HG02981 (cell line): ENCODE results near the gene DCTN2.
"Not testable (repeated sequence)": the region's sequence is repeated elsewhere in the genome, so short reads cannot be mapped to it uniquely, and the experiment has no call there.

Experiments
- ATAC-seq: cut with Tn5 transposase; IDR thresholded peaks from one replicate; pipeline ENCODE4 v1.9.1; 2021; ENCODE audit warnings: mild to moderate bottlenecking, moderate library complexity; ENCODE audit not compliant: unreplicated experiment

The DCTN2 gene

GRCh38 chr12:57577981-57578758, 31.2 kb upstream of the DCTN2 start:
- ATAC-seq: no peak

DNA sequence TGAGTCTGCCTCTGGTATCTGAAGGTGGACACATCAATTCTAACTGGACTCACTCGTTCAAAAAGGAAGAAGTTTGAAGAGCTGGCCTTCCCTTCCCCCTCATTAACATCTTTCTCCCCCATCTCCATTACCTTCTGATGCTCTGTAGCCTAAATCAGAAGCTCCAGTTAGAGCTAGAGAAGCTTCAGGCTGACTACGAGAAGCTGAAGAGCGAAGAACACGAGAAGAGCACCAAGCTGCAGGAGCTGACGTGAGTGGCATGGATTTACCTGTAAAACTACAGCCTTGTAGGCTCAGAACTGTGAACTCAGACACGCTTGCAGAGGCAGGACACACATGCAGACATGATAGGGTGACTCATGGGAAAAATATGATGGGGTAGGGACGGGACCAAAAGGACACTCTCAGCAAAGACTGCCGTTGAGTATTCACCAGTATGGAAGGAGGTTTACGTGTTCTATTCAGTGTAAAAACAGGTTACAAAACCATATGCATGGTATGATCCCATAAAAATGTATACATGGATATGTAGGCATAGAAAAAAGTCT, 29.7 kb upstream of the DCTN2 start:
- no peak for ATAC-seq

GRCh38 chr12:57575771-57576612, 29.0 kb upstream of the DCTN2 start:
- no peak for ATAC-seq

- no peak for ATAC-seq
These were observed 27.8 kb upstream of the DCTN2 start for GRCh38 chr12:57574795-57575194.

DNA sequence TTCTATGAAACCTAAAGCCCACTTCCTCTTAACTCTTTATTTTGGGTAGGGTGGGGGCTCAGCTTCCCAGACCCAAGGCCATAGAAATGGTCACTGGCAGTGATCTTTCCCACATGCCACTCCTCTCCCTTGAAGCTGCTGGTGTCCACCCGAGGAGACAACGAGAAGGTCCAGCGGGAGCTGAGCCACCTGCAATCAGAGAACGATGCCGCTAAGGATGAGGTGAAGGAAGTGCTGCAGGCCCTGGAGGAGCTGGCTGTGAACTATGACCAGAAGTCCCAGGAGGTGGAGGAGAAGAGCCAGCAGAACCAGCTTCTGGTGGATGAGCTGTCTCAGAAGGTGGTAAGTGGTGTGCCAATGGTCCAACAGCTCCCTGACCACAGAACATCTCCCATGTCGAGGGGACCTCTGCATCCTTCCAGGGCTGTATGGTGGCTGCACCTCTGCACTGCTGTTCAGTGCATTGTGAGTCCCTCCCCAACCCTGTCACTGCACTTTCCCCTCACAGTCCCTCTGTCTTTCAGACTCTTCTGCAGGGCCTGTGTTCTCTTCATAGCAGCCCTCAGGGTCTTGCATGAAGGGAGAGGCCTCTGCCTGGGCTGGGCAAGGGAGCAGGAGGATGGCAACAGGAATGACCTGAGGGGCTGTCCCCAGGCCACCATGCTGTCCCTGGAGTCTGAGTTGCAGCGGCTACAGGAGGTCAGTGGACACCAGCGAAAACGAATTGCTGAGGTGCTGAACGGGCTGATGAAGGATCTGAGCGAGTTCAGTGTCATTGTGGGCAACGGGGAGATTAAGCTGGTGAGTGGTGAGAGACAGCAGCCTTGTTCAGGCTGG, 25.2 kb upstream of the DCTN2 start:
- ATAC-seq: no peak

DNA sequence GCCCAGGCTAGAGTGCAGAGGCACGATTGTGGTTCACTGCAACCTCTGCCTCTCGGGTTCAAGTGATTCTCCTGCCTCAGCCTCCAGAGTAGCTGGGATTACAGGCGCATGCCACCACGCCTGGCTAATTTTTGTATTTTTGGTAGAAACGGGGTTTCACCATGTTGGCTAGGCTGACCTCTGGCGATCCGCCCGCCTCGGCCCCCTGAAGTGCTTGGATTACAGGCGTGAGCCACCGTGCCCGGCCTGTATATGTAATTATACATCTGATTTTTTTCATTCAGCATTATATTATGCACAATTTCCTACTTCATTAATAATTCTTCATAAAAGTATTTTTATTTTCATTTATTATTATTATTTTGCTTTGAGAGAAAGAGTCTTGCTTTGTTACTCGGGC, 23.4 kb upstream of the DCTN2 start:
- not testable (repeated sequence) for ATAC-seq

DNA sequence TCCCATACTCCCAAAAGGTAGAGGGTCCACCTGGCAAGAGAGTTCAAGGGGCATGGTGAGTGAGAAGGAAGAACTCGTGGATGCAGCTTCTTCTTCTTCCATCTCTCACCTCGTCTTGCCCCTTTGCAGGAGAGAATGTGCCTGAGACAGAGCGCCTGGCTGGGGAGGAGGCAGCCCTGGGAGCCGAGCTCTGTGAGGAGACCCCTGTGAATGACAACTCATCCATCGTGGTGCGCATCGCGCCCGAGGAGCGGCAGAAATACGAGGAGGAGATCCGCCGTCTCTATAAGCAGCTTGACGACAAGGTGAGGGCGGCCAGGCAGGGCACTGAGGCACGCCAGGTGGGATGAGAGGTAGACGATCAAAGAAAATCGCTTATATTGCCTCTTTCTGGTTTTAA, 22.9 kb upstream of the DCTN2 start:
- ATAC-seq: no peak

- no peak for ATAC-seq
These were observed 21.8 kb upstream of the DCTN2 start for GRCh38 chr12:57568838-57569237.

- ATAC-seq: no peak
These were observed 17.3 kb upstream of the DCTN2 start for GRCh38 chr12:57564178-57564740.

DNA sequence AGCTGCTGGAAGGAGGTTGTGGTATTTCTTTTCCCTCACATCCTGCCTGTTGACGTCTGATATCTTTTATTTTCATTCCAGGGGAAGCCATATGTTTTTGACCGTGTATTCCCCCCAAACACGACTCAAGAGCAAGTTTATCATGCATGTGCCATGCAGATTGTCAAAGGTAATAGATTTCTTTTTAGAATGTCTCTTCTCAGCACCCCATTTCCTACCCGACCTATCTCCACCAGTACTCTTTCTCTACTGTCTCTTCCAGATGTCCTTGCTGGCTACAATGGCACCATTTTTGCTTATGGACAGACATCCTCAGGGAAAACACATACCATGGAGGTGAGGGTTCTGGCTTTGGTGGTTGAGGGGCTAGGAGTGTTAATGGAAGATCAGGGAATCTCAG, 16.4 kb upstream of the DCTN2 start:
- ATAC-seq: no peak

GRCh38 chr12:57561117-57561516, 14.1 kb upstream of the DCTN2 start:
- not testable (repeated sequence) for ATAC-seq

GRCh38 chr12:57560516-57560915, 13.5 kb upstream of the DCTN2 start:
- no peak for ATAC-seq

GRCh38 chr12:57558864-57559263, 11.9 kb upstream of the DCTN2 start:
- ATAC-seq: no peak

- no peak for ATAC-seq
These were observed 7.9 kb upstream of the DCTN2 start for GRCh38 chr12:57554897-57555296.

DNA sequence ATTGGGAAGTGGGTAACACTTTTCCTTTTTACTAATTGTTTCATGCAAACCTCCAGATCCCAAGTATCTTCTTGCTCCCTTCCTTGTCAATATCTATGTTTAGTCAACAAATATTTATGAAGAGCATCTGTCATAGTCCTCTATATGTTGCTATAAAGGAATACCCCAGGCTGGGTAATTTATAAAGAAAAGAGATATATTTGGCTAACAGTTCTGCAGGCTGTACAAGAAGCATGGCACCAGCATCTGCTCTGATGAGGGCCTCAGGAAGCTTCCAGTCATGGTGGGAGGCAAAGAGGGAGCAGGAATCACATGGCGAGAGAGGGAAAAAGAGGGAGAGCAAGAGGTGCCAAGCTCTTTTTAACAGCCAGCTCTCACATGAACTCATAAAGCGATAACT, 7.5 kb upstream of the DCTN2 start:
- ATAC-seq: no peak

GRCh38 chr12:57553343-57554202, 6.6 kb upstream of the DCTN2 start:
- ATAC-seq: no peak

GRCh38 chr12:57552835-57553313, 5.9 kb upstream of the DCTN2 start:
- no peak for ATAC-seq

- no peak for ATAC-seq
These were observed 5.3 kb upstream of the DCTN2 start for GRCh38 chr12:57552306-57552651.

GRCh38 chr12:57551637-57552305, 4.8 kb upstream of the DCTN2 start:
- ATAC-seq: no peak
